Measurements from ENCODE around the gene RNF151.
"Not testable (repeated sequence)": the region's sequence is repeated elsewhere in the genome, so short reads cannot be mapped to it uniquely, and the experiment has no call there.

Gene RNF151

GRCh38 chr16:1958143-1958491 lies 8.5 kb upstream of the RNF151 start:
- H3K27ac ChIP-seq (ENCODE audit: low read length, poor library complexity, severe bottlenecking); H4K91ac ChIP-seq (ENCODE audit: low read length); H3K79me1 ChIP-seq (replicated peaks; ENCODE audit: low read length, poor library complexity, severe bottlenecking); H3K27me3 ChIP-seq (ENCODE audit: control insufficient read depth in 1 of 2, insufficient read depth in 1 of 2, low read length in 2 of 2); H3K14ac ChIP-seq (ENCODE audit: low read length in 2 of 2); H3K9me3 ChIP-seq (ENCODE audit: control insufficient read depth, low read length); H2BK5ac ChIP-seq (ENCODE audit: low read depth, low read length, poor library complexity, severe bottlenecking); H2AK5ac ChIP-seq (ENCODE audit: low read length, severe bottlenecking); H2BK120ac ChIP-seq (ENCODE audit: low read depth, low read length); DNase-seq; H2BK12ac ChIP-seq (ENCODE audit: low read length in 2 of 2); H2AFZ ChIP-seq (ENCODE audit: low read depth, low read length); H3K9ac ChIP-seq (ENCODE audit: low read length); H3K4me2 ChIP-seq (ENCODE audit: low read length, poor library complexity, severe bottlenecking); H2BK15ac ChIP-seq (ENCODE audit: low read depth, poor library complexity, severe bottlenecking); H3K4me3 ChIP-seq (ENCODE audit: insufficient read depth in 1 of 2, low read depth in 1 of 2, low read length in 2 of 2); H3K23ac ChIP-seq (ENCODE audit: low read length in 2 of 2); H4K8ac ChIP-seq (ENCODE audit: low read length); H3K4ac ChIP-seq (ENCODE audit: low read depth in 1 of 2, low read length in 2 of 2); H3K18ac ChIP-seq (ENCODE audit: low read depth in 1 of 2, low read length in 2 of 2): not testable (repeated sequence)
- WGBS = 92% methylated on average over 28 of the region's 30 CpGs
- peaks cover 21 to 24% of the 10 kb centered on the region in 2 experiments for H3K36me3 ChIP-seq (ENCODE audit: control insufficient read depth in 1 of 2, insufficient read depth in 2 of 2, low read depth in 1 of 2, low read length in 2 of 2)
- H3K4me1 ChIP-seq (ENCODE audit: control insufficient read depth, insufficient read depth, low read depth, low read length) = peaks cover 29% of the 10 kb centered on the region

- Histone ChIP-seq H3K9ac (ENCODE audit: low read length) (peak overlapping the region; percentile 93), H3K18ac (ENCODE audit: low read depth in 1 of 2, low read length in 2 of 2) (peak overlapping the region; percentile 11 to 86), H3K4me2 (ENCODE audit: low read length, poor library complexity, severe bottlenecking) (peak overlapping the region; percentile 85), H2AK5ac (ENCODE audit: low read length, severe bottlenecking) (peak overlapping the region; percentile 44), H3K4me1 (ENCODE audit: control insufficient read depth, insufficient read depth, low read depth, low read length) (peaks cover 27% of the 10 kb centered on the region), H2BK12ac (ENCODE audit: low read length in 2 of 2) (peak overlapping the region in 1 of 2 experiments; percentile 72), H3K4me3 (ENCODE audit: insufficient read depth in 1 of 2, low read depth in 1 of 2, low read length in 2 of 2) (peak overlapping the region; percentile 20 to 90), H3K27ac (ENCODE audit: low read length, poor library complexity, severe bottlenecking) (no peak overlapping the region), H3K27me3 (ENCODE audit: control insufficient read depth in 1 of 2, insufficient read depth in 1 of 2, low read length in 2 of 2) (peaks cover 0 to 3% of the 10 kb centered on the region in 2 experiments), H3K14ac (ENCODE audit: low read length in 2 of 2) (no peak overlapping the region), H4K91ac (ENCODE audit: low read length) (peak overlapping the region; percentile 64), H3K79me1 (replicated peaks; ENCODE audit: low read length, poor library complexity, severe bottlenecking) (no peaks in the 10 kb centered on the region), H4K8ac (ENCODE audit: low read length) (peak overlapping the region; percentile 94), H3K36me3 (ENCODE audit: control insufficient read depth in 1 of 2, insufficient read depth in 2 of 2, low read depth in 1 of 2, low read length in 2 of 2) (peaks cover 23 to 31% of the 10 kb centered on the region in 2 experiments), H3K23ac (ENCODE audit: low read length in 2 of 2) (no peak overlapping the region), H3K9me3 (ENCODE audit: control insufficient read depth, low read length) (peaks cover 3% of the 10 kb centered on the region), H2BK15ac (ENCODE audit: low read depth, poor library complexity, severe bottlenecking) (peak overlapping the region; percentile 44), H2BK5ac (ENCODE audit: low read depth, low read length, poor library complexity, severe bottlenecking) (no peak overlapping the region), H2BK120ac (ENCODE audit: low read depth, low read length) (peak overlapping the region; percentile 27), H2AFZ (ENCODE audit: low read depth, low read length) (no peak overlapping the region), H3K4ac (ENCODE audit: low read depth in 1 of 2, low read length in 2 of 2) (no peak overlapping the region)
- DNase-seq = no peak
- 62% methylated on average over 13 of the region's 14 CpGs for WGBS
Measured at GRCh38 chr16:1958715-1959268, 7.9 kb upstream of the RNF151 start.

DNA sequence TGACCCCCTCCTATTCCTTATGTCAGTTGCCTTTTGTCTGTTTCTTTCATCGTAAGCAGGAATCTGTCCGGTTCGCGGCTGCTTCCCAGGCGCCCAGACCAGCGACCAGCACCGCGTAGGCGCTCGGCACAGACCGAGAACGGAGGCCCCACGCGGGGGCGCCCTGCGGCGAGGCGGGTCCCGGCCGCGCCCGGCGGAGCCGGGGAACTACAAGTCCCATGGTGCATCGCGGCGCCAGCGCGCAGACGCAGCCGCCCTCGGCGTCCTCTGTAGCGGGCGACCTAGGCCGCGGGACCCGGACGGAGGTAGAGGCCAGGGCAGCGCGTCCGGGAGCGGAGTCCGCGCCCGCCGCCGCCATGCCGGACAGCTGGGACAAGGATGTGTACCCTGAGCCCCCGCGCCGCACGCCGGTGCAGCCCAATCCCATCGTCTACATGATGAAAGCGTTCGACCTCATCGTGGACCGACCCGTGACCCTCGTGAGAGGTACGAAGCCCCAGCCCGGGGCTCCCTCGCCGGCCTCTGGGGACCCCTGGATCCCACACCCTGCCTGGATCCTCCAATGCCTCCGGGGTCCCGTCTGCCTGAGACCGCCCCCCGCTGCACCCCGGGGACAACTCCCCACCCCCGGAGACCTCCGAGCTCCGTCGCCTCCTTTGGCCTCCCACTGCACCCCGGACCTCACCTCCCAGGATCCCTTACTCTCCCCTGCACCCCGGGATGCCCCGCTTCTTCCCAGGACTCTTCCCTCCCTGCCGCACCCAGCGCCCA lies 7.2 kb upstream of the RNF151 start, which contains the start of gene NDUFB10:
Gene NDUFB10 (plus strand): TSS at position 270 of the 771 bp plus-strand sequence. CDS start 87 bp downstream, at position 357.
- Histone ChIP-seq H3K27me3 (ENCODE audit: control insufficient read depth in 1 of 2, insufficient read depth in 1 of 2, low read length in 2 of 2) (peaks cover 0 to 3% of the 10 kb centered on the region in 2 experiments), H3K4me1 (ENCODE audit: control insufficient read depth, insufficient read depth, low read depth, low read length) (peaks cover 26% of the 10 kb centered on the region), H4K91ac (ENCODE audit: low read length) (peak within 1 kb of the TSS; percentile 88), H2BK5ac (ENCODE audit: low read depth, low read length, poor library complexity, severe bottlenecking) (peak within 1 kb of the TSS; percentile 85), H3K23ac (ENCODE audit: low read length in 2 of 2) (peak within 1 kb of the TSS in 1 of 2 experiments; percentile 98), H4K8ac (ENCODE audit: low read length) (peak within 1 kb of the TSS; percentile 99), H3K79me1 (replicated peaks; ENCODE audit: low read length, poor library complexity, severe bottlenecking) (no peaks in the 10 kb centered on the region), H3K9me3 (ENCODE audit: control insufficient read depth, low read length) (peaks cover 4% of the 10 kb centered on the region), H3K14ac (ENCODE audit: low read length in 2 of 2) (peak within 1 kb of the TSS; percentile 5 to 99), H3K36me3 (ENCODE audit: control insufficient read depth in 1 of 2, insufficient read depth in 2 of 2, low read depth in 1 of 2, low read length in 2 of 2) (peaks cover 23 to 34% of the 10 kb centered on the region in 2 experiments), H3K27ac (ENCODE audit: low read length, poor library complexity, severe bottlenecking) (peak within 1 kb of the TSS; percentile 34), H3K4me2 (ENCODE audit: low read length, poor library complexity, severe bottlenecking) (peak within 1 kb of the TSS; percentile 85), H3K18ac (ENCODE audit: low read depth in 1 of 2, low read length in 2 of 2) (peak within 1 kb of the TSS; percentile 97 to 98), H2AFZ (ENCODE audit: low read depth, low read length) (peak within 1 kb of the TSS; percentile 62), H3K4ac (ENCODE audit: low read depth in 1 of 2, low read length in 2 of 2) (peak within 1 kb of the TSS; percentile 42 to 86), H3K4me3 (ENCODE audit: insufficient read depth in 1 of 2, low read depth in 1 of 2, low read length in 2 of 2) (peak within 1 kb of the TSS; percentile 90 to 91), H2BK12ac (ENCODE audit: low read length in 2 of 2) (peak within 1 kb of the TSS in 1 of 2 experiments; percentile 72), H3K9ac (ENCODE audit: low read length) (peak within 1 kb of the TSS; percentile 93), H2BK120ac (ENCODE audit: low read depth, low read length) (peak within 1 kb of the TSS; percentile 27), H2AK5ac (ENCODE audit: low read length, severe bottlenecking) (peak within 1 kb of the TSS; percentile 44), H2BK15ac (ENCODE audit: low read depth, poor library complexity, severe bottlenecking) (peak within 1 kb of the TSS; percentile 44)
- DNase-seq = peak; percentile 88
- 1% methylated on average over 73 of the region's 79 CpGs for WGBS

Measured in mesenchymal stem cell (in vitro differentiated cells and primary cell).